Subcutaneous abdominal adipose tissue (tissue), 5 donors: ENCODE results near the gene SLC9A9.

ENCODE experiments used
- H3K27ac ChIP-seq: one replicate; pipeline ENCODE4 v1.7.0; 2013; ENCODE audit warnings: low read depth, mild to moderate bottlenecking, inconsistent platforms, low read length, moderate library complexity
- H3K27me3 ChIP-seq, 5 donors: one replicate each; pipeline ENCODE4 v1.7.0; 2013; ENCODE audit warnings: low read length in 5 of 5, inconsistent platforms in 1 of 5; ENCODE audit not compliant: control insufficient read depth in 5 of 5, insufficient read depth in 4 of 5
- H3K36me3 ChIP-seq, 5 donors: one replicate each; pipeline ENCODE4 v1.7.0; 2013; ENCODE audit warnings: low read length in 5 of 5; ENCODE audit not compliant: control insufficient read depth in 5 of 5, insufficient read depth in 5 of 5
- H3K4me1 ChIP-seq, 5 donors: one replicate each; pipeline ENCODE4 v1.7.0; 2013; ENCODE audit warnings: low read length in 5 of 5, mild to moderate bottlenecking in 3 of 5, moderate library complexity in 1 of 5; ENCODE audit not compliant: control insufficient read depth in 5 of 5, insufficient read depth in 5 of 5
- H3K4me3 ChIP-seq, 5 donors: one replicate each; pipeline ENCODE4 v1.7.0; 2013; ENCODE audit warnings: low read length in 5 of 5, low read depth in 1 of 5
- H3K9ac ChIP-seq, 5 donors: one replicate each; pipeline ENCODE4 v1.7.0; 2013; ENCODE audit warnings: low read length in 5 of 5, mild to moderate bottlenecking in 4 of 5, moderate library complexity in 3 of 5
- H3K9me3 ChIP-seq, 5 donors: one replicate each; pipeline ENCODE4 v1.7.0; 2013; ENCODE audit warnings: low read length in 5 of 5; ENCODE audit not compliant: control insufficient read depth in 5 of 5
- donor health status: healthy.
- donor health status: healthy.
- donor health status: healthy.
- donor health status: healthy.
- donor health status: healthy.

Gene SLC9A9

GRCh38 chr3:143256416-143256815, 591.9 kb downstream of the SLC9A9 start:
- no peaks in the 10 kb centered on the region for H3K36me3 ChIP-seq
- H3K27ac ChIP-seq: no peak overlapping the region
- H3K4me3 ChIP-seq: no peak overlapping the region
- H3K4me1 ChIP-seq: no peaks in the 10 kb centered on the region
- no peaks in the 10 kb centered on the region for H3K9me3 ChIP-seq
- no peaks in the 10 kb centered on the region for H3K27me3 ChIP-seq
- no peak overlapping the region for H3K9ac ChIP-seq

- Histone ChIP-seq H3K27ac (no peak overlapping the region), H3K4me1 (no peaks in the 10 kb centered on the region), H3K36me3 (no peaks in the 10 kb centered on the region), H3K9me3 (no peaks in the 10 kb centered on the region), H3K9ac (no peak overlapping the region), H3K4me3 (no peak overlapping the region), H3K27me3 (no peaks in the 10 kb centered on the region)
These were observed 592.5 kb downstream of the SLC9A9 start for GRCh38 chr3:143255739-143256138.

GRCh38 chr3:143252931-143253330, 595.3 kb downstream of the SLC9A9 start:
- Histone ChIP-seq H3K27me3 (no peaks in the 10 kb centered on the region), H3K4me3 (no peak overlapping the region), H3K27ac (no peak overlapping the region), H3K36me3 (no peaks in the 10 kb centered on the region), H3K4me1 (no peaks in the 10 kb centered on the region), H3K9ac (no peak overlapping the region), H3K9me3 (no peaks in the 10 kb centered on the region)

GRCh38 chr3:143249014-143249413, 599.3 kb downstream of the SLC9A9 start:
- Histone ChIP-seq H3K4me3 (no peak overlapping the region), H3K9ac (no peak overlapping the region), H3K27me3 (no peaks in the 10 kb centered on the region), H3K27ac (no peak overlapping the region), H3K9me3 (no peaks in the 10 kb centered on the region), H3K36me3 (no peaks in the 10 kb centered on the region), H3K4me1 (no peaks in the 10 kb centered on the region)

GRCh38 chr3:143247073-143247472, 601.2 kb downstream of the SLC9A9 start:
- H3K9me3 ChIP-seq: no peaks in the 10 kb centered on the region
- no peaks in the 10 kb centered on the region for H3K36me3 ChIP-seq
- no peaks in the 10 kb centered on the region for H3K4me1 ChIP-seq
- H3K9ac ChIP-seq: no peak overlapping the region
- no peak overlapping the region for H3K27ac ChIP-seq
- no peaks in the 10 kb centered on the region for H3K27me3 ChIP-seq
- H3K4me3 ChIP-seq: no peak overlapping the region

- Histone ChIP-seq H3K4me3 (no peak overlapping the region), H3K36me3 (no peaks in the 10 kb centered on the region), H3K27me3 (no peaks in the 10 kb centered on the region), H3K4me1 (peaks cover 0 to 7% (median 0%) of the 10 kb centered on the region in 5 donors), H3K9ac (no peak overlapping the region), H3K27ac (no peak overlapping the region), H3K9me3 (no peaks in the 10 kb centered on the region)
These were observed 602.6 kb downstream of the SLC9A9 start for GRCh38 chr3:143245692-143246091.

- Histone ChIP-seq H3K4me3 (no peak overlapping the region), H3K36me3 (no peaks in the 10 kb centered on the region), H3K27me3 (no peaks in the 10 kb centered on the region), H3K4me1 (peaks cover 0 to 7% (median 0%) of the 10 kb centered on the region in 5 donors), H3K9ac (no peak overlapping the region), H3K9me3 (no peaks in the 10 kb centered on the region), H3K27ac (no peak overlapping the region)
These were observed 603.7 kb downstream of the SLC9A9 start for GRCh38 chr3:143244516-143245063.

GRCh38 chr3:143243686-143244085, 604.6 kb downstream of the SLC9A9 start:
- Histone ChIP-seq H3K4me1 (peaks cover 0 to 7% (median 0%) of the 10 kb centered on the region in 5 donors), H3K9me3 (no peaks in the 10 kb centered on the region), H3K36me3 (no peaks in the 10 kb centered on the region), H3K27me3 (no peaks in the 10 kb centered on the region), H3K9ac (no peak overlapping the region), H3K4me3 (no peak overlapping the region), H3K27ac (no peak overlapping the region)

- H3K27ac ChIP-seq: no peak overlapping the region
- H3K4me1 ChIP-seq: peaks cover 0 to 7% (median 0%) of the 10 kb centered on the region in 5 donors
- no peaks in the 10 kb centered on the region for H3K9me3 ChIP-seq
- H3K9ac ChIP-seq: no peak overlapping the region
- H3K36me3 ChIP-seq: no peaks in the 10 kb centered on the region
- H3K27me3 ChIP-seq: no peaks in the 10 kb centered on the region
- H3K4me3 ChIP-seq: no peak overlapping the region
These were observed 605.6 kb downstream of the SLC9A9 start for GRCh38 chr3:143242691-143243090.

GRCh38 chr3:143242101-143242500, 606.2 kb downstream of the SLC9A9 start:
- H3K9me3 ChIP-seq: no peaks in the 10 kb centered on the region
- H3K9ac ChIP-seq: no peak overlapping the region
- peaks cover 0 to 7% (median 0%) of the 10 kb centered on the region in 5 donors for H3K4me1 ChIP-seq
- no peaks in the 10 kb centered on the region for H3K27me3 ChIP-seq
- no peak overlapping the region for H3K4me3 ChIP-seq
- H3K36me3 ChIP-seq: no peaks in the 10 kb centered on the region
- H3K27ac ChIP-seq: no peak overlapping the region
